Lung (tissue), 12 donors: ENCODE measurements around the gene PABPN1L. TPM values are rescaled to one million over a fixed set of nuclear protein-coding genes. Genes with fewer than 3 reads are reported as not detected.

ENCODE experiments used
- ATAC-seq: fragments of 200-7000 bp; cut with Tn5 transposase; one replicate; pipeline ENCODE4 v1.9.1; 2020; ENCODE audit warnings: moderate number of reproducible peaks; ENCODE audit not compliant: insufficient read depth, low FRiP score
- DNase-seq, 3 donors: peaks; one replicate each; pipeline ENCODE4 v3.0.0-alpha.2; 2013 to 2017
- H3K27ac ChIP-seq, 2 donors: one replicate each; pipeline ENCODE4 v1.5.1; 2013; ENCODE audit warnings: mild to moderate bottlenecking in 2 of 2, moderate library complexity in 2 of 2, control low read depth in 1 of 2, inconsistent platforms in 1 of 2, low read depth in 1 of 2, low read length in 1 of 2
- H3K27me3 ChIP-seq, 3 donors: one replicate each; pipeline ENCODE4 v1.5.1; 2013; ENCODE audit warnings: low read length in 2 of 3; ENCODE audit not compliant: control insufficient read depth in 3 of 3, insufficient read depth in 3 of 3
- H3K36me3 ChIP-seq, 4 donors: one replicate each; pipeline ENCODE4 v1.5.1; 2013; ENCODE audit warnings: low read length in 4 of 4, mild to moderate bottlenecking in 1 of 4, moderate library complexity in 1 of 4; ENCODE audit not compliant: control insufficient read depth in 4 of 4, insufficient read depth in 4 of 4
- H3K4me1 ChIP-seq, 5 donors: one replicate each; pipeline ENCODE4 v1.5.1; 2013; ENCODE audit warnings: low read length in 5 of 5, mild to moderate bottlenecking in 2 of 5, moderate library complexity in 1 of 5; ENCODE audit not compliant: control insufficient read depth in 5 of 5, insufficient read depth in 5 of 5
- H3K4me3 ChIP-seq: one replicate; pipeline ENCODE4 v1.5.1; 2013; ENCODE audit warnings: mild to moderate bottlenecking, control low read depth, moderate library complexity
- H3K9ac ChIP-seq, 2 donors: one replicate each; pipeline ENCODE4 v1.5.1; 2013; ENCODE audit warnings: low read length in 2 of 2, control low read depth in 1 of 2; ENCODE audit not compliant: insufficient read depth in 1 of 2
- H3K9me3 ChIP-seq, 4 donors: one replicate each; pipeline ENCODE4 v1.5.1; 2013; ENCODE audit warnings: low read length in 3 of 4, mild to moderate bottlenecking in 1 of 4, moderate library complexity in 1 of 4; ENCODE audit not compliant: control insufficient read depth in 4 of 4, insufficient read depth in 3 of 4
- CTCF ChIP-seq: IDR thresholded peaks from 2 replicates; pipeline ENCODE4 v1.5.1; 2012; ENCODE audit warnings: mild to moderate bottlenecking; ENCODE audit errors: control extremely low read depth, extremely low read depth
- WGBS, 2 donors: extraction: QIAGEN DNeasy Blood & Tissue Kit; methylation state at CpG; one replicate each; pipeline ENCODE4 v1.1.7; 2013; 5-methylcytosine and 5-hydroxymethylcytosine counted together
- polyA plus RNA-seq, 2 donors: library from polyadenylated mRNA; stranded (reverse); fragments of 200-250 nt; gene quantifications; one replicate each; pipeline ENCODE4 v1.2.1, GENCODE V29; 2013
- total RNA-seq, 2 donors: library from RNA; depleted of rRNA in 1 of 2; stranded (reverse); fragments of >200 nt in 1 of 2; gene quantifications; one replicate each; pipeline ENCODE4 v1.2.1, GENCODE V29; 2014 to 2021
- donor health status: control.
- donor health status: control.
- donor health status: Bipolar disorder and iron deficiency.
- donor health status: healthy.
- donor health status: DM: yes; HTN: yes; CAD: no.

Gene PABPN1L
- total and polyA plus RNA-seq, 4 donors = 0.03 to 0.22 TPM; not detected in 2

GRCh38 chr16:88868974-88869672 is 2.7 kb upstream of the PABPN1L start:
- TF ChIP-seq CTCF = no peak
- DNase-seq (no peak), ATAC-seq (no peak)
- H3K36me3 ChIP-seq = peaks cover 0 to under 1% (median 0%) of the 10 kb centered on the region in 4 donors
- H3K4me3 ChIP-seq = no peak overlapping the region
- no peak overlapping the region for H3K9ac ChIP-seq
- H3K27ac ChIP-seq = no peak overlapping the region
- peaks cover 0 to 3% (median 3%) of the 10 kb centered on the region in 3 donors for H3K27me3 ChIP-seq
- peaks cover 0 to 7% (median 1%) of the 10 kb centered on the region in 5 donors for H3K4me1 ChIP-seq
- 77 to 90% methylated on average over 27 of the region's 27 CpGs for WGBS, 2 donors
- no peaks in the 10 kb centered on the region for H3K9me3 ChIP-seq

GRCh38 chr16:88867581-88868246 is 1.3 kb upstream of the PABPN1L start:
- peaks cover 0 to 7% (median 1%) of the 10 kb centered on the region in 5 donors for H3K4me1 ChIP-seq
- H3K36me3 ChIP-seq = peaks cover 0 to 3% (median 0%) of the 10 kb centered on the region in 4 donors
- H3K4me3 ChIP-seq = no peak overlapping the region
- H3K27me3 ChIP-seq = peaks cover 0 to 3% (median 3%) of the 10 kb centered on the region in 3 donors
- WGBS, 2 donors = 83 to 93% methylated on average over 24 of the region's 24 CpGs
- no peak overlapping the region for H3K9ac ChIP-seq
- DNase-seq (no peak), ATAC-seq (no peak)
- TF ChIP-seq CTCF = no peak
- no peak overlapping the region for H3K27ac ChIP-seq
- no peaks in the 10 kb centered on the region for H3K9me3 ChIP-seq

GRCh38 chr16:88865742-88866141 is 718 bp downstream of the PABPN1L start:
- Histone ChIP-seq H3K27me3 (peaks cover 0 to 3% (median 0%) of the 10 kb centered on the region in 3 donors), H3K36me3 (peaks cover 0 to 17% (median 2%) of the 10 kb centered on the region in 4 donors), H3K27ac (no peak overlapping the region), H3K9me3 (no peaks in the 10 kb centered on the region), H3K4me1 (peaks cover 0 to 7% (median 0%) of the 10 kb centered on the region in 5 donors), H3K9ac (no peak overlapping the region), H3K4me3 (no peak overlapping the region)
- WGBS, 2 donors = 85 to 95% methylated on average over 15 of the region's 15 CpGs
- DNase-seq = no peak
- TF ChIP-seq CTCF = no peak
- ATAC-seq = no peak
